Mucosa of descending colon (tissue), 3 donors: ENCODE results near the gene MAFF. TPM values are rescaled to one million over a fixed set of nuclear protein-coding genes. Genes with fewer than 3 reads are reported as not detected.
A peak's percentile ranks its signal among the peaks of the same experiment; 100 is the strongest.

Experiments
- ATAC-seq: fragments of 200-7000 bp; cut with Tn5 transposase; one replicate; pipeline ENCODE4 v1.9.1; 2020; ENCODE audit warnings: mild to moderate bottlenecking, moderate library complexity
- DNase-seq, 3 donors: peaks; one replicate each; pipeline ENCODE4 v3.0.0-alpha.2; 2020
- H3K36me3 ChIP-seq: fragments of 200-600 bp; one replicate; pipeline ENCODE4 v1.8.0; 2021; ENCODE audit warnings: low read depth, mild to moderate bottlenecking
- H3K4me1 ChIP-seq: fragments of 200-600 bp; one replicate; pipeline ENCODE4 v1.8.0; 2021; ENCODE audit warnings: low read depth, mild to moderate bottlenecking
- H3K4me3 ChIP-seq: fragments of 200-600 bp; one replicate; pipeline ENCODE4 v1.8.0; 2021; ENCODE audit warnings: mild to moderate bottlenecking
- H3K9me3 ChIP-seq: fragments of 200-600 bp; one replicate; pipeline ENCODE4 v1.8.0; 2021; ENCODE audit warnings: mild to moderate bottlenecking
- intact Hi-C, 2 donors: fragments of 100-400 bp; cut with DNase I in 1 of 2; cut with micrococcal nuclease in 1 of 2; formaldehyde crosslinking; loops; one replicate each; pipeline versions ENCODE4 v1.11.0 to v1.11.1; 2022; cut with DNase I, micrococcal nuclease
- total RNA-seq, 3 donors: library from RNA; stranded (reverse); fragmentation: NEBNext Ultra II Directional in 2 of 3; extraction: Animal tissue kit (Norgen Biotek cat#: 25700) in 2 of 3; gene quantifications; one replicate each; pipeline versions ENCODE4 v1.2.1 to v1.2.4, GENCODE V29; 2021 to 2023
- TF ChIP-seq, protein P1 (sequence below): fragments of 200-600 bp; IDR thresholded peaks from one replicate; pipeline ENCODE4 v1.8.0; 2022; ENCODE audit warnings: antibody characterized with exemption, mild to moderate bottlenecking
- donor health status: DM: no; HTN: no; CAD: no; lungs with moderate emphysema.
- donor health status: DM: no; HTN: no; CAD: no.
- donor health status: DM: no; HTN: yes; CAD: no.

MAFF gene
- total RNA-seq, 3 donors from 2014 or later, result 16.7 to 26.5 (median 25.6) TPM

DNA sequence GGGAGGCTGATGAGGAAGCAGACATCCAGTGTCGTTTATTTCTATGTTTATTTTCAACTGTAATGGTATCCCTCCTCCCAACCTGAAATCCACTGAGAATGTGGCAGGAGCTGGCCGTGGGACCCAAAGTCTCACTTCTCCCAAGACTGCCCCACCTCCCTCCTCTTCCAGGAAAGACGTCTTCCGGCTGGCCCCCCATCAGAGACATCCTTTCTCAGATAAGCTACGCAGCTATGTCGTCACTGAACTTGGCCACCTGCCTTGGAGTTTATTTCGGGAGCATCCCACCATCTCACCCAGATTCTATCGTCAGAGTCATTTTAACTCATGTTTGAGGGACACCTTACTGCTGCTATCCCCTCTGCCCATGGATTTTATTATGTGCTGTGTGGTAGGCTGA is 57.1 kb downstream of the MAFF start:
- ATAC-seq (no peak), DNase-seq (no peak)
- no peaks in the 10 kb centered on the region for H3K36me3 ChIP-seq
- intact Hi-C loops, result no loop called here
- H3K4me1 ChIP-seq, result peaks cover 32% of the 10 kb centered on the region
- H3K4me3 ChIP-seq, result no peak overlapping the region
- TF ChIP-seq, protein P1, sequence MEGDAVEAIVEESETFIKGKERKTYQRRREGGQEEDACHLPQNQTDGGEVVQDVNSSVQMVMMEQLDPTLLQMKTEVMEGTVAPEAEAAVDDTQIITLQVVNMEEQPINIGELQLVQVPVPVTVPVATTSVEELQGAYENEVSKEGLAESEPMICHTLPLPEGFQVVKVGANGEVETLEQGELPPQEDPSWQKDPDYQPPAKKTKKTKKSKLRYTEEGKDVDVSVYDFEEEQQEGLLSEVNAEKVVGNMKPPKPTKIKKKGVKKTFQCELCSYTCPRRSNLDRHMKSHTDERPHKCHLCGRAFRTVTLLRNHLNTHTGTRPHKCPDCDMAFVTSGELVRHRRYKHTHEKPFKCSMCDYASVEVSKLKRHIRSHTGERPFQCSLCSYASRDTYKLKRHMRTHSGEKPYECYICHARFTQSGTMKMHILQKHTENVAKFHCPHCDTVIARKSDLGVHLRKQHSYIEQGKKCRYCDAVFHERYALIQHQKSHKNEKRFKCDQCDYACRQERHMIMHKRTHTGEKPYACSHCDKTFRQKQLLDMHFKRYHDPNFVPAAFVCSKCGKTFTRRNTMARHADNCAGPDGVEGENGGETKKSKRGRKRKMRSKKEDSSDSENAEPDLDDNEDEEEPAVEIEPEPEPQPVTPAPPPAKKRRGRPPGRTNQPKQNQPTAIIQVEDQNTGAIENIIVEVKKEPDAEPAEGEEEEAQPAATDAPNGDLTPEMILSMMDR, result no peak
- H3K9me3 ChIP-seq, result no peaks in the 10 kb centered on the region

DNA sequence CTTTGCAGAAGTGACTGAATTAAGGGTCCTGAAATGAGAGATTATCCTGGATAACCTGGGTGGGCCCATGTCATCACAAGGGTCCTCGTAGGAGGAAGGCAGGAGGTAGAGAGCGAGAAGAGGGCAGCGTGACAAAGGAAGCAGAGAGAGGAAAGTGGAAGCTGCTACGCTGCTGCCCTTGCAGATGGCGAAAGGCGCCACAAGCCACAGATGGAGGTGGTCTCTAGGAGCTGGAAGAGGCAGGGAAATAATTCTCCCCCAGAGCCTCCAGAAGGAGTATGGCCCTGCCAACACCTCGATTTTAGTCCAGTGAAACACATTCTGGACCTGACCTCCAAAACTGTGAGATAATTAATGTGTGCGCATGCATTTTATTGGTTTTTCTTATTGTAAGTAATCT is 57.6 kb downstream of the MAFF start:
- intact Hi-C loops, result no loop called here
- no peak overlapping the region for H3K4me3 ChIP-seq
- H3K36me3 ChIP-seq, result no peaks in the 10 kb centered on the region
- TF ChIP-seq, protein P1, result no peak
- no peak for DNase-seq
- H3K4me1 ChIP-seq, result peaks cover 32% of the 10 kb centered on the region
- ATAC-seq, result no peak
- H3K9me3 ChIP-seq, result no peaks in the 10 kb centered on the region

DNA sequence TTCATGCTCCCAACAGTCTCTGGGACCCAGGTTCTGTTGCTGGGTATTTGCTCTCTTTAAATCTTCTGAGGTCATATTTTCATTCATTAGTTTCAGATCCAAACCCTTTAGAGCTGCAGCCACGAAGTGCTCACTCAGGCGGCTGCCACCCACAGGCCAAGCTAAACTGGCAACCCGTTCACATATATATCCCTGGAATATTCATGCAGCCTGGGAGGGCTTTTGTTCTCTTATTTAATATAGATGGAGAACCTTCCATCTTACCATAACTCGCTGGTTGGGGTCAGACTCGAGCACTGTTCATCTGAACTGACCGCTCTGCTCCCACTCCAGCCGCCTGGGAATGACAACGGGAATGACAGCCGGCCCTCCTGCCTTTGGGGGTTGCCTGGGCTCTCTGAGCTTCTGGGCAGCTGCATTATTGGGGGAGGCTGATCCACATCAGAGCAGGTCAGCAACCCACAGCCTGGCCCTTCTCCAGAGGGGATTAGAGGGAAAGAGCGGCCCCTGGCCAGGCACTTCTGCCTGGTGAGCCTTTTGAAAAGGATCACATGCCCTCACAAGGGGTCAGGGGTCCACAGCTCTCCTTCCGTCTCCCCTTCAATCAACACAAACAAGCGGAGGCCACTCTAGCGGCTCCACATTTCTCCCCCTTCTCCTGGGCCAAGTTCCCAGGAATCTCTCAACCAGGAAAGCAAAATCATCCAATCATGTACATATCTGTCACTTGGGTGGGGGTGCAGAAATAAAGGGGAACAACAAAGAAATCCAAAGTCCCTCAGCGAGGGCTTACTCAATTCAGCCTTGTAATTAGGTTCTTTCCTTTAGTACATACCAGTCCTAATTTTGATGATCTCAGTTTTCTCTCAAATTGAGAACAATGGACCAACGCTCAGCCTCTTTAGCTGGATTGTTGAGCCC is 59.2 kb downstream of the MAFF start:
- H3K9me3 ChIP-seq, result no peaks in the 10 kb centered on the region
- ATAC-seq (no peak), DNase-seq (no peak)
- TF ChIP-seq, protein P1, result no peak
- peaks cover 32% of the 10 kb centered on the region for H3K4me1 ChIP-seq
- no peak overlapping the region for H3K4me3 ChIP-seq
- H3K36me3 ChIP-seq, result no peaks in the 10 kb centered on the region
- intact Hi-C loops, result no loop called here

DNA sequence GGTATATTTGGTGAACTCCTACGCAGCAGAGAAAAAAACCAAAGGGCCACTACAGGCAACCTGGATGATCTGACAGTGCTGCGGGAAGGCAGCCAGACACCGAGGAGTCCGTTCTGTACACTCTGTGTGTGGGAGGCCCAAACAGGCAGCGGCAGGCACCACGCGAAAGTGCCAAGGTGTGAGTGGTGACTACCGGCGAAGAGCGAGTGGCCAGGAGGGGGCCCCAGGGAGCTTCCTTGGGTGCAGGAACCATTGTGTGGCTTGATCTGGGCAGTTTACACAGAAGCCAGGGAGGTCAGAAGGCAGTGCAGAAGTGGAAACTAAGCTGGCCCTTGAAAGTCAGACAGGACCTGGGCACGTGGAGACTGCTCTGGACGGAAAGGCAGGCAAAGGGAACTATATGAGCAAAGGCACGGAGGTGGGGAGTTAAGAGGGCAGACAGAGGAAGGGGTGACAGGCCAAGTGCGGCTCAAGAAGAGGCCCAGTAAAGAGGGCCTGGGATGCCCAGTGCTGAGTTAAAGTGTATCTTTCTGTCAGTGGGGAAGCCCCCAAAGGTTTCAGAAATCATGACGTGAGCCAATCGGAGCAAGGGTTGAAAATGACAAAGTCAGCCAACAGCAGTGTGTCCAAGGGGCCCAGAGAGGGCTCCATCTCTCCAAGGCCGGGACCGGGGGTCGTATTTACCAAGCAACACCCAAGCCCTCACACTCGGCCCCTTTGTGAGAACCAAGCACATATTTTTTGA is 60.4 kb downstream of the MAFF start:
- TF ChIP-seq, protein P1, result peak; percentile 53
- DNase-seq, result peak; percentile 69 to 85 (median 78)
- intact Hi-C loops, result no loop called here
- H3K9me3 ChIP-seq, result no peaks in the 10 kb centered on the region
- peak; percentile 68 for ATAC-seq
- no peak overlapping the region for H3K4me3 ChIP-seq
- H3K36me3 ChIP-seq, result no peaks in the 10 kb centered on the region
- peaks cover 36% of the 10 kb centered on the region for H3K4me1 ChIP-seq

DNA sequence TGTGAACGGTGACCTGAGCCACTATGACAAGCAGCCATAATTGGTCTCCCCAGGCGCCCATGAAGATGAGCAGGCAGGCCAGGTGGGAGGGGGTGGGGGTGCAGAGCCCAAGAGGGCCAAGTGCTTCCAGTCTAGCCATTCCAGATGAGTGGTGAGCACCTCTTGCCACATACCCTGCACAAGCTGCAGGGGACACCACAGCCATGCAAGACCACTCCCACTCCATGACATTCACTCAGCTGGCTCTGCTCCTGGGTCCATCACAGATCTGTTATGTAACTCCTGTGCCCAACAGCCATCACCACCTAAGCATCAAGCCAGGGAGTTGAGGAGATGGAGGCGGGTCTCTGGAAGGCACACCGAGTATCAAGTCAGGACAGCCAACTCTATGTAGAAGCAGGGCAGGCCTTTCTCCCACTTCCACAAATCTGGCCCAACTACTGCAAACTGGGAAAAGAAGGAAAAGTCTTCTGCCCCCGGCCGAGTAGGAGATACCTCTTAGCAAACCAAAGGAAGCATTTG is 62.6 kb downstream of the MAFF start:
- no peak overlapping the region for H3K4me3 ChIP-seq
- no peaks in the 10 kb centered on the region for H3K36me3 ChIP-seq
- intact Hi-C loops, result no loop called here
- H3K9me3 ChIP-seq, result no peaks in the 10 kb centered on the region
- TF ChIP-seq, protein P1, result no peak
- DNase-seq (no peak), ATAC-seq (no peak)
- H3K4me1 ChIP-seq, result peaks cover 23% of the 10 kb centered on the region

Other genes starting within 250 kb of the MAFF start
- not detected for gene C22orf23, start 248.4 kb upstream of the MAFF start, total RNA-seq
- 10 to 100 TPM; 54.4 to 69.3 (median 61.3) TPM for gene POLR2F, start 248.3 kb upstream of the MAFF start, total RNA-seq
- gene SOX10, start 217.4 kb upstream of the MAFF start, total RNA-seq, result 10 to 100 TPM in 1 of 3 donors, 1 to 10 TPM in 1, under 1 TPM in 1; 0.46 to 21.2 (median 1.7) TPM
- 10 to 100 TPM; 30.9 to 40.7 (median 37.9) TPM for gene PICK1, start 144.6 kb upstream of the MAFF start, total RNA-seq
- not detected for gene SLC16A8, start 117.8 kb upstream of the MAFF start, total RNA-seq
- 10 to 100 TPM; 33.9 to 92.3 (median 63.7) TPM for gene BAIAP2L2, start 91.3 kb upstream of the MAFF start, total RNA-seq
- gene PLA2G6, start 20.2 kb upstream of the MAFF start, total RNA-seq, result 10 to 100 TPM; 28.5 to 38.7 (median 35.9) TPM
- gene TMEM184B, start 71.0 kb downstream of the MAFF start, total RNA-seq, result 10 to 100 TPM; 35.9 to 63.1 (median 38.2) TPM
- 100 to 1,000 TPM in 1 of 3 donors, 10 to 100 TPM in 2; 87.8 to 100 (median 89.8) TPM for gene CSNK1E, start 115.4 kb downstream of the MAFF start, total RNA-seq